HEK293T (cell line): Measurements from ENCODE around the gene STON2.

Experiments used
- ARNT ChIP-seq: fragments of 450-650 bp; IDR thresholded peaks from 2 replicates; pipeline ENCODE4 v1.6.1; 2017; ENCODE audit warnings: mild to moderate bottlenecking
- BHLHE40 ChIP-seq: fragments of 450-650 bp; IDR thresholded peaks from 2 replicates; pipeline ENCODE4 v1.6.1; 2016; ENCODE audit warnings: mild to moderate bottlenecking, moderate library complexity, borderline replicate concordance
- CTBP1 ChIP-seq: fragments of 450-650 bp; IDR thresholded peaks from 2 replicates; pipeline ENCODE4 v1.6.1; 2016; ENCODE audit warnings: borderline replicate concordance
- FOXA1 ChIP-seq: fragments of 450-650 bp; IDR thresholded peaks from 2 replicates; pipeline ENCODE4 v1.6.1; 2016; ENCODE audit warnings: mild to moderate bottlenecking
- FOXM1 ChIP-seq: fragments of 450-650 bp; IDR thresholded peaks from 2 replicates; pipeline ENCODE4 v1.6.1; 2017; ENCODE audit warnings: mild to moderate bottlenecking, borderline replicate concordance
- L3MBTL2 ChIP-seq: fragments of 450-650 bp; conservative IDR thresholded peaks from 2 replicates; pipeline ENCODE4 v1.6.1; 2016; ENCODE audit warnings: mild to moderate bottlenecking
- NFRKB ChIP-seq: fragments of 450-650 bp; IDR thresholded peaks from 2 replicates; pipeline ENCODE4 v1.6.1; 2016; ENCODE audit warnings: mild to moderate bottlenecking, moderate library complexity
- SP1 ChIP-seq: fragments of 450-650 bp; IDR thresholded peaks from 2 replicates; pipeline ENCODE4 v1.6.1; 2017

DNA sequence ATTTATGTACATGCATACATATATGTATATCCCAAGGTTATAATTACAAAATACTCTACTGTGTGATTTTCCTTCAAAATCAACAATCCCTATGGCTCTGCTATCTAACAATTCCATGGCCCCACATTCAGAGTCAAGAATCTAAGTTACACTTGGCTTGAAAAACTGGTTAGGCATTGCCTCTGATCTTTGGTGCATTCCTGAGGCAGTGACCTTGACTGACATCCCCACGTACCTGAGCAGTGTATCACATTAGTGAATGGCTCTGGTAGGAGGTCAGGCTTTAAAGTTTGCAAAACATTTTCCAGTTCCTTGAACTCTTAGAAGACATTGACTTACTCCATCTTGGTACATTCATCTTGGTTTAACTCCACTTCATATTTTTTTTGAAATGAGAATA, 8.5 kb upstream of the STON2 start:
- no peak for TF ChIP-seq L3MBTL2
- TF ChIP-seq NFRKB, result no peak
- TF ChIP-seq CTBP1, result no peak
- no peak for TF ChIP-seq ARNT
- TF ChIP-seq SP1, result no peak
- no peak for TF ChIP-seq BHLHE40
- TF ChIP-seq FOXA1, result no peak
- TF ChIP-seq FOXM1, result no peak
